CMK (cell line): ENCODE measurements around the gene ZMYND15.

Source experiments
- DNase-seq: peaks from one replicate; pipeline ENCODE4 v3.0.0-alpha.2; 2010; ENCODE audit warnings: low read depth

ZMYND15 gene

DNA sequence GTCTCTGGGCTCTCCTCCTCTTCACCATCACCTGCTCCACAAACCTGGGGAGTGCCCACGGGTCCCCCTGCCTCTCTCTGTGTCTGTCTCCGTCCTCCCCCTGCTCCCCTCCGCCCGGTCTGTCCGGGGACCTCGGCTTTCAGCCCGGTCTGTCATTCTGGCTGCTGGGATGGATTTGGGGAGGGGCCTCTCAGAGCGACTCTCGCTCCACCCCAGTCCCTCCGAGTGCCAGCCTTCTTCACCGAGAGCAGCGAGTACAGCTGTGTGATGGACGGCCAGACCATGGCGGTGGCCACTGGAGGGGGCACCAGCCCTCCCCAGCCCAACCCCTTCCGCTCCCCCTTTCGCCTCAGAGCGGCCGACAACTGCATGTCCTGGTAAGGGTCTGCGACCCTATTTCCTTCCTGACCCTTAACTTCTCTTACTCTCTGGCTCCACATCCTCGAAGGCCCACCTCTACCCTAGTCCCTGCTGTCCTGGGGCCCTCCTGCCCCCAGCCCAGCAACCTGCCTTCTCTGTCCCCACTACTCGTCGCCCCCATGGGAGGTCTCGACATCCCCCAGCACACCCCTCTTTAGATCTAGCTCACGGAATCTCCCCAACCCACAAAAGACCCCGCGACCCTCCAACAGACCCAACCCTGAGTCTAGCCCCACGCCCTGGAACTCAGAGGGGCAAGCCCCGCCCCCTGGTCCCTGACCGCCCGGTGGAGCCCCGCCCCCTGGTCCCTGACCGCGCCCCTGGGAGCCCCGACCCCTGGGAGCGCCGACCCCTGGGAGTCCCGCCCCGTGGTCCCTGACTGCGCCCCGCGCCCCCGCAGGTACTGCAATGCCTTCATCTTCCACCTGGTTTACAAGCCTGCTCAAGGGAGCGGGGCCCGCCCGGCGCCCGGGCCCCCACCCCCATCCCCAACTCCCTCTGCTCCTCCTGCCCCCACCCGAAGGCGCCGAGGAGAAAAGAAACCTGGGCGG, 5.7 kb downstream of the ZMYND15 start:
- no peak for DNase-seq

DNA sequence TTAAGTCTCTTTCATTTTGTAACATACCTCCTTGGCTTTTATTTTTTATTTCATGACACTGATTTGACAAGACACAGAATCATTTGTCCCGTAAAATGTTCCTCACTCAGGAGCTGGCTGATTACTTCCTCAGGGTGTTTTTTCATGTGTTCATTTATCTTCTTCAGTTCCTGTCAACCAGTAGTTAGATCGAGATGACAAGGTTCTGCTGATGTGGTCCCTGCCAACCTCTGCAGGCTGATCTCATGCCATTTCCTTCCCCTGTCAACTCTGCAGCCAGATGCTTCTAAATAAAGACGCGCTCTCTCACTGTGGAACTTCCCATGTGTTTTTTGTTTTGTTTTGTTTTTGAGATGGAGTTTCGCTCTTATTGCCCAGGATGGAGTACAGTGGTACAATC, 8.2 kb downstream of the ZMYND15 start:
- no peak for DNase-seq

DNA sequence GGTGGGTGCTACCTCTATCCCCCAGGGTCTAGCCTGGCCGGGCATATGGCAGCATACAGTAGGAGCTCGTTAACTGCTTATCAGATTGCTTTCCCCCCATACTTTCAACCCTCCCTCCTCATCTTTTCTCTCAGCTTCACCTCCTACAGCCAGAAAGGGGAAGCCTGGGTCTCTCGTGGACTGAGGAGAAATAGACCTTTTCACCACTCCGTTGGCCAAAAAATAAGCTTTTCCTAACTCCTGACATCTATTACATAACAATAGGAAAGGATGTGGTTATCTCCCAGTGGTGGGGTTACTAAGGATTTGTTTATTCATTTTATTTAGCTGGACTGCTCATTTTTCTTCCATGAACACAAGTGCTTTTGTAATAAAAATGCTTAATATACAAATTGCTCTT, 9.1 kb downstream of the ZMYND15 start:
- no peak for DNase-seq

DNA sequence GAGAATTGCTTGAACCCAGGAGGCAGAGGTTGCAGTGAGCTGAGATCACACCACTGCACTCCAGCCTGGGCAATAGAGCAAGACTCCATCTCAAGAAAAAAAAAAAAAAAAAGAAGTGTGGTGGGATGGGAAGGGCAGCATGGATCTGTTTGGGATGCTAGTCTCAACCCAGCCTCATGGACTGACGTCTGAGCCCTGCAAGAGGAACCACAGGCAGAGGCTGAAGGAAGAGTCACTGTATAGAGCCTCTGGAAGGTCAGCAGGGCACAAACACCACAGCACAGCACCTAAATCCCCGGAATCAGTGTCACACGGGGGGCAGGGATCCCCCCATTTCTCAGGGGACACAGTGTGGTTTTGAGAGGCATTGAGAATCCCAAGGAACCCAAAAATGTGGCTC, 11.0 kb downstream of the ZMYND15 start:
- no peak for DNase-seq

DNA sequence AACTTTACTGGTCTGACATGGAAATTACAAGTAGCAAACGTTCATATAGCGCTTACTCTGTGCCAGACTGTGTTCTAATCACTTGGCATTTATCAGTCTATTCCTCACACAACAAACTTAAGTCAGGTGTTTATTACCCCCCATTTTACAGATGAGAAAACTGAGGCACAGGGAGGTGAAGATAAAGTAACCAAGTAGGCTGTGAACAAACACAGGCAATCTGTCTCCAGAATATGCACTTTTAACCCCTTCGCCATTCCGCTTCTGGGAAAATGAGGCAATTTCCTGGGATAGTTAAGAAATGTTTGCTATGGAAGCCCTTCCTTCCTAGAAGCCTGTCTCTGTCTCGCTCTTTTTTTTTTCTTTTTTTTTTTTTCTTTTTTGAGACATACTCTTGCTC, 12.3 kb downstream of the ZMYND15 start:
- DNase-seq: no peak

DNA sequence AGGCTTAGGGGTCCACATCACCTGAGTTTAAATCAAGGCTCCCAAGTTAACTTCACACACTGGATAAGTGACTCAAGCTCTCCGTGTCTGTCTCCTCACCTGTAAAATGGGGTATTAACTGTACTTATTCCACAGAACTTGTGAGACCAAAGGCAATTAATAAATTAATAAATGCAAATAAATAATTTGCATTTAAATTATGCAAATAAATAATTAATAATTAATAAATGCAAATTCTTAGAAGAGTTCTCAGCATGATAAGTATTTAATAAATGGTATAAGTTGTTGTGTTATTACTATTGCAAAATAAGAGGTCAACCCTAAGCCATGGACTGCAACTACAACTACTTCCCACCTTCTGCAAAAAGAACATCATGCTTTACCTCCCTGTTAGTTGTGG, 13.8 kb downstream of the ZMYND15 start:
- DNase-seq: no peak

DNA sequence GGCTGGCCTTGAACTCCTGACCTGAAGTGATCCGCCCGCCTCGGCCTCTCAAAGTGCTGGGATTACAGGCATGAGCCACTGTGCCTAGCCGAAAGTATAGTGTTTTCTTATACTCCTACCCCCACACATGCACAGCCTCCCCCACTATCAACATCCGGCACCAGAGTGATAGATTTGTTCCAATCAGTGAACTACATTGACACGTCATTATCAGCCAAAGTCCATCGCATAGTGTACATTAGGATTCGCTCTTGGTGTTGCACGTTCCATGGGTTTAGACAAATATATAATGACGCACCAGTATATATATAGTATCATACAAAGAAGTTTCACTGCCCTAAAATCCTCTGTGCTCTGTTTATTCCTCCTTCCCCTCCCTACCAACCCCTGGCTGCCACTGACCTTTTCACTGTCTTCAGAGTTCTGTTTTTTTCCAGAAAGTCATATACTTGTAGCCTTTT, 20.2 kb downstream of the ZMYND15 start:
- DNase-seq: no peak

DNA sequence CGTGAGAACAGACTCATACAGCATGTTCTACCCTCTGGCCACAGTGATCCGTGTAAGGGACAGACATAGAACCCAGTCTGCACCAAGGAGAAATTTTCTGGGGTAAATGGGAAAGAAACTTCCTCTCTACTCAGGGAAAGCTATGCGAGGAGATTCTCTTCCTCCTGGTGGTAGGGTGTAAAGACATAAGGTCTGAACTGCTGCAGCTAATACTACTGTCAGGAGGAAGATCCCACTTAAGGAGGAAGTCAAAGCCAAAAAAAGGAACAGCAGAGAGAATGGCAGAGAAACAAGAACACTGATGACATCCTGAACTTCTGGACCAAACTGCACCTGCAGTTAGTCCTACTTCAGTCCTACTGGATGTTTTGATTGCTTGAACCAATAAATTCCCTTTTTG, 25.0 kb downstream of the ZMYND15 start:
- DNase-seq: no peak

DNA sequence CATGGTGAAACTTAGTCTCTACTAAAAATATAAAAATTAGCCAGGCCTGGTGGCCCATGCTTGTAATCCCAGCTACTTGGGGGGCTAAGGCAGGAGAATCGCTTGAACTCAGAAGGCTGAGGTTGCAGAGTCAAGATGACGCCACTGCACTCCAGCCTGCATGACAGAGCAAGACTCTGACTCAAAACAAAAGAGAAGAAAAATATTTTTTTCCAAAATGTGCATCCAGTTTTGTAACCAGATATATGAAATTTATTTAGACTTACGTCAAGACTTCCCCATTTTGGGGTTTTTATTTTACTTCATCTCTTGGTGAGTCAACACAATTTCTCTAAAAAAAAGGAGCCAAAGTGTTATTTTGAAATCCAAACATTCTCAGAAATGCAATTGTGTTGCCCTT, 26.6 kb downstream of the ZMYND15 start:
- DNase-seq: no peak

DNA sequence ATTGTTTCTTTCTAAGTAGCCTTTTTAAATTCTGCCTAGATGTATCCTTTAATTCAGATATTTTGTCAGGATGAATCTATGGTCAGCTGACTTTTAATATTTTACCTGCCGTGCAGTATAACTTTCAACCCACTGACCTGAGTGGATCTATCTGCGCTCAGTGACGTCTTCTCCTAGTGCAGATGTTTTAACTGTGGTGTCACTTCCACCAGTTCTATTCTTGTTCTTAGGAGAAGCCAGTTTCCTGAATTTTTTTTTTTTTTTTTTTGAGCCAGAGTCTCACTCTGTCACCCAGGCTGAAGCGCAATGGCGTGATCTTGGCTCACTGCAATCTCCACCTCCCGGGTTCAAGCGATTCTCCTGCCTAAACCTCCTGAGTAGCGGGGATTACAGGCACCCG, 27.1 kb downstream of the ZMYND15 start:
- no peak for DNase-seq

DNA sequence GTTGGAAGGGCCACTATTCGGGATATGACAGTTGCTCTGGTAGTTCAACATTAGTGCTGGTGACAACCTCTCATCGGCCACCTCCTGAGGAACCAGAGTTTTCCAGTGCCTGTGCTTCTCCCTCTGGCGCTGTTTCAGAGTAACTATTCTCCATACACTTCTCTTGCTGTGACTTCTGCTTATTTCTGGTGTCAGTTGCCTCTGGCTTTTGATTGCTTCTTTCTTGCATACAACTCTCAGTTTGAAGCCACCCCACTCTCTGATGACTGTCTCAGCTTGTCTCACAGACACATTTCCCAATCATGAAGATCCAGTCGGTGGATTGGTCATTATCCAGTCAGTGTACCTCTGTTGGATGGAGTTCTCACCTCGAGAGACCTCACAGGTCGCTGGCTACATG, 28.7 kb downstream of the ZMYND15 start:
- DNase-seq: no peak

DNA sequence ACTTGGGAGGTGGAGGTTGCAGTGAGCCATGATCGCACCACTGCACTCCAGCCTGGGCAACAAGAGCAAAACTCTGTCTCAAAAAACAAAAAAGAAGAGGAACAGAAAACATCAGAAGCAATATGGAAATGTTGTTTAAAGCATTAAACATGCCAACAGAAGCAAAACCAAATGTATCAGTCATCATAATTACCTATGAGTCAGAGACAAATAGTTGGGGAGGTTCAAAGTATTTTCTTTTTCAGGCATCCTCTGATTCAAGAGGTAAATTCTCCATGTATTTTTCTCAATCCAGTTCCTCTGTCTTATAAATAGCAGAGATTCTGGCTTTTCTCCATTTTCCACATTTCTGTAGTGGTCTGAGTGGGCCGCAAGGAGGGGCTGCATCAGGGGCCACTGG, 30.0 kb downstream of the ZMYND15 start:
- DNase-seq: no peak

DNA sequence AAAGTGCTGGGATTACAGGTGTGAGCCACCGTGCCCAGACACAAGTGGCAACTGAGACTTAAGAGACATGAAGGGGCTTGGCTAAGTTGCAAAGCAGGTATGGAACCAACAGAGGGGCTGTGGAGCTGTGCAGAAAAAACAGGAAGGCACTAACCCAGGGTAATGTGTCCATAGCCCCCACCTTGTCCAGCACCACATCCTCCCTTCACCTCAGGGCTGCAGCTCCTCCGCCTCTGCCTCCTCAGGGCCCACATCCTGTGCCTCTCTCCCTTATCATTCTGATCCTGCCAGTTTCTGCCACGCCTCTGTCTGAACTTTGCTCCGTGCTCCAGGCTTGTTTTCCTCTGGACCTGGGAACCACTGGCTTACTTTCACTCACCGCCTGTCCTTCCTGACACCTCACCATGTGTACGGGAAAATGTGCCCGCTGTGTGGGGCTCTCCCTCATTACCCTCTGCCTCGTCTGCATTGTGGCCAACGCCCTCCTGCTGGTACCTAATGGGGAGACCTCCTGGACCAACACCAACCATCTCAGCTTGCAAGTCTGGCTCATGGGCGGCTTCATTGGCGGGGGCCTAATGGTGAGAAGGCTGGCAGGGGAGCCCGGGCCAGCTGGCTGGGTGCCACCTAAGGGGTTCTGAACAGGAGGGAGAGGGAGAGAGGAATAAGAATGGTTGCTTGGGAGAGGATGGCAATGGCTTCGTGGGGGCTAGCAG, 32.0 kb downstream of the ZMYND15 start, which contains the start of gene TM4SF5:
Gene TM4SF5 (plus strand): TSS at position 368 of the 716 bp plus-strand sequence. CDS start 37 bp downstream, at position 405.
- DNase-seq: no peak

DNA sequence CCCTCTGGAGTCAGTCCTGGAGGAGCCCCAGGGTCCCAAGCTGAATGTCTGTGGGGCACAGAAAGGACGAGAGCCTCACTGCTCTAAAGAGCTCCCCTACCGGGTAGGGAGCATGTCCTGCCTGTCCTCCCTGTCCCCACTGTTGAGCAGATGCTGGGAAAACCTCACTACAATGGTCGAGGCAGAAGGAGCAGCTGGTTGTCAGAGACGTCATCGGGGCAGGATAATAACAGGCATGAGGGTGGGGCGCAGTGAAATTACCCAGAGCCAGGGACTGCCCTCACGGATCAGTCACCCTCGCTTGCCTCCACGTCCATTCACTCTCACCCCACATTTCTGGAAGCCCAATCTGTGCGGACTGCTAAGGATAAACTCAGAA, 32.6 kb downstream of the ZMYND15 start:
- no peak for DNase-seq

DNA sequence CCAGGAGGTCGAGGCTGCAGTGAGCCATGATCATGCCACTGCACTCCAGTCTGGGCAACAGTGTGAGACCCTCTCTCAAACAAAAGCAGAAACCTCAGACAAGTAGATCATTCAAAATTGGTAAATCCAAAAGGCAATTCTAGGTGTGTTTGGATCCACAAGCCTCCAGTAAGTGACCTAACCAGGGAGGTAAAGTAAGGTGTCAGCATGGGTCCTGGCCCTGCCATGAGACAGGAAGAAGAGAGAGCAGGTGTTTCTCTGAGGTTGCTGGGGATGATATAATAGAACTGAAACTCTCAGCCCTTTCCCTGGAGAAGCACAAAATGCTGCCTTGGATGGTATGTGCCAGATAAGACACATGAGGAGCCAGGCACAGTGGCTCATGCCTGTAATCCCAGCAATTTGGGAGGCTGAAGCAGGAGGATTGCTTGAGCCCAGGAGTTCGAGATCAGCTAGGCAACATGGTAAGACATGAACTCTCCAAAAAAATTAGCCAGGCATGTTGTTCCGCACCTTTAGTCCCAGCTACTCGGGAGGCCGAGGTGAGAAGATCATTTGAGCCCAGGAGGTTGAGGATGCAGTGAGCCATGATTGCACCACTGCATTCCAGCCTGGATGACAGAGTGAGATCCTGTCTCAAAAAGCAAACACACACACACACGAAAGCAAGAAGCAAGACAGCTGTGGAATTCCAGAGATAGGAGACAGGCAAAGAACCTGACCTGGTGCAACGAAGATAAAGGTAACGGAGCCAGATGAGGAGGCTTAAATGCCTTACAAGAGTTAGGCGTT, 38.5 kb downstream of the ZMYND15 start:
- no peak for DNase-seq

DNA sequence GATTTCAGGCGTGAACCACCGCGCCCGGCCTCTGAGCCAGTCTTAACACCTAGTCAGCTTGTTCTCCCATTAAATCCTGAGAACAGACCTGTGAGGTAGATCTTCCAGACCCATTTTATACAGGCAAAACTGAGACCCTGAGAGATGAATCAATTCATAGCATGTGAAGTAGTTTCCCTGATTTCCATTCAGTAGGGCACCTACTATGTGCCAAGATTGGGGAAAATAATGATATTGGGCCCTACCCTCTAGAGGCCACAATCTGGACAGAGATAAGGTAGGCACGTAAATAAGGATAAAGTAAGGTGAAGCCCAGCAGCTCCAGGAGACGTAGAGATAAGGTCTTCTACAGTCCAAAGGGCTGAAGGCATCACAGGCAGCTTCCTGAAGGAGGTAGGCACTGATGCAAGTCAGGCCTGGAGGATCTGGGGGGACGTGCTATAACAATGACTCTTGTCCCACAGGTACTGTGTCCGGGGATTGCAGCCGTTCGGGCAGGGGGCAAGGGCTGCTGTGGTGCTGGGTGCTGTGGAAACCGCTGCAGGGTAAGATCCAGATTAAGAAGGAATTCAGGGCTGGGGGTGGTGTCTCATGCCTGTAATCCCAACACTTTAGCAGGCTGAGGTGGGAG, 40.8 kb downstream of the ZMYND15 start:
- no peak for DNase-seq

DNA sequence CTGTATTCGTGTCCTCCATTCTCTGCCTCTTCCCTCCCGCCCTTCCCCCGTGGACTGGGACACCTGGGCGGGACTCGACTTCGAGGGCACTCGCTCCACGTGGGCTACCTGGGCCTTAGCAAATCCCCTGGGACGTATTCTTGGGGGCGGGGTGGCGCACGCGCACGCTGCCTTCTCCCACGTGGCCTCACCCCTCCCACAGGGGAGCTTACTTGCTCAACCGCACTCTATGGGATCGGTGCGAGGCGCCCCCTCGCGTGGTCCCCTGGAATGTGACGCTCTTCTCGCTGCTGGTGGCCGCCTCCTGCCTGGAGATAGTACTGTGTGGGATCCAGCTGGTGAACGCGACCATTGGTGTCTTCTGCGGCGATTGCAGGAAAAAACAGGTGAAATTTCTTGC, 43.0 kb downstream of the ZMYND15 start:
- DNase-seq: no peak

DNA sequence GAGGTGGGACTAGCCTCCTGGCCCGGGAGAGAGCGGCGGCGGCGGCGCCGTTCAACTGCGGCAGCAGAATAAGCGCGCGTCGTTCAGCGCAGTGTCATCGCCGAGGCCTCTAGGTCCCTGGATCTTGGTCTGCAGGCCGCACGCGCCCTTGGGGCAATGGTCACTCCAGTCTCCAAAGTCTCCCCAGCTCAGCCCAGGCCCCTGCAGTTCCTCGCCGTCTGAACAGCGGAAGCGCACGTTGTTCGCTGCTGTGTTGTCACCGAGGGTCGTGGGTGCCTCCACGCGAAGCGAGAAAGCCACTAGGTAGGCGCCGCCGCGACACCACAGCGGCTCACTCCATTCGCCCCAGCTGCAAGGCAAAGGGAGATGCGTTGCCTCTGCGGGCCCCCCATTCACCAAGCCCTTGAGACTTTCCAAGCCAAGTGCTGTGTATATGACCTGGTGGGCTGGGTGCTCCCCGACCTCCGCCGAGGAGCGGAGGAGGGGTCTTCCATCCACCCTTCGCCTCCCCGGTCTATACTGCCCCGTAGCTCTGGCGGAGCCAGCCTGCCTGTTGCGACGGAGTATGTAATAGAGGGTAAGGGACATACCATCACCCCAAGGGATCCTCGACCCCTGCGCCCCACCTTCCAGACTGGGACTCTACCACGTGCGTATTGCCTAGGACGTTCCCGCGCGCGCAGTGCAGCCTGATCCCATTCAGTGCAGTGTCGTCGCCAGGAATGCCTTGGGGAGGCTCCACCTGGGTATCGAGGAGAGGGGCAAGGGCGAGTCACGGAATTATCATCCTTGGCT, 45.9 kb downstream of the ZMYND15 start:
- DNase-seq: no peak

DNA sequence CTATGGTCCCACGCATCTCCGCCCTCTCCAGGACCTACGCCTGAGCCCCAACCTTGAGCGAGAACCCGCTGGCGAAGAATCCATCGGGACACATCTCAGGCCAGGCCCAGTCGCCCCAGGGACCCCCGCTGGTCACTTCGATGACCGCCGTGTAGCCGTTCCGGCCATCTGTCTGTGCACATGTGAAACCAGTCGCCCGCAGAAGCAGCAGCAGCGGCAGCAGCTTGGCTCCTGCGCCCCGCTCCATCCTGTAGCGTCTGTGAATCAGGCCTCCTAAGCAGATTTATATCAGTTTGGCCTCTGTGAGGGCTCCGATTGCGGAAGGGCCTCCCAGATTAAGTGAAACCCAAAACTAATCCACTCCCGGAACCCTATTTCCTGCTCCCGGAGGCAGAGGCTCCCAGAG, 46.5 kb downstream of the ZMYND15 start, which contains the start of gene VMO1:
Gene VMO1 (minus strand): TSS at position 259 of the 406 bp plus-strand sequence. CDS start 12 bp downstream, at position 247.
- no peak for DNase-seq

DNA sequence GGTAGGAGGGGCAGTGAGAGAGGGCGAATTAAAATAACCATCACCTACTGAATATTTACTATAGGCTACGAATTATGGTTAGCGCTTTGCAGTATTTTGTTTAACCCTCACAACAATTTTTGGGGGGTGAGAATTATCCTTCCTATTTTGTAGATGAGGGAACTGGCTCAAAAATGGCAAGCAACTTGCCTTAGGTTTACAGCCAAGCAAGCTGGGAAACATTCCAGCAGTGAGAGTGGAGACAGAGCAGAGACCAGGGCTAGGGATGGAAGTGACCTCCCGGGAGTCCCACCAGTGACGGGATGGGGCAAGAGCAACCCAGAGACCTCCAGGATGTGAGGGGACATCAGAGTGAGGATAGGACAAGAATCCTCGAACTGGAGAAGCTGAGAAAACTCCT, 46.9 kb downstream of the ZMYND15 start:
- DNase-seq: no peak
